ENCODE measurements around the gene MSI2. TPM values are rescaled to one million over a fixed set of nuclear protein-coding genes. Genes with fewer than 3 reads are reported as not detected.
A peak's percentile ranks its signal among the peaks of the same experiment; 100 is the strongest.

Gene MSI2
- total RNA-seq, 2 donors from 2014 or later = 65.5 to 81.0 TPM

- intact Hi-C loops (cut with DNase I, micrococcal nuclease) = no loop called here
- no peak for DNase-seq
- no peak for ATAC-seq
Measured at GRCh38 chr17:57328109-57328882, 72.0 kb downstream of the MSI2 start.

- DNase-seq (no peak), ATAC-seq (no peak)
- intact Hi-C loops (cut with DNase I, micrococcal nuclease) = no loop called here
Measured at GRCh38 chr17:57329380-57330214, 73.3 kb downstream of the MSI2 start.

GRCh38 chr17:57330587-57330986 is 74.3 kb downstream of the MSI2 start:
- intact Hi-C loops (cut with DNase I, micrococcal nuclease) = no loop called here
- no peak for ATAC-seq
- no peak for DNase-seq

GRCh38 chr17:57331423-57331822 is 75.1 kb downstream of the MSI2 start:
- ATAC-seq (no peak), DNase-seq (no peak)
- intact Hi-C loops (cut with DNase I, micrococcal nuclease) = no loop called here

- ATAC-seq = no peak
- intact Hi-C loops (cut with DNase I, micrococcal nuclease) = no loop called here
- no peak for DNase-seq
Measured at GRCh38 chr17:57332501-57332900, 76.2 kb downstream of the MSI2 start.

GRCh38 chr17:57335195-57335792 is 79.0 kb downstream of the MSI2 start:
- ATAC-seq (no peak), DNase-seq (no peak)
- intact Hi-C loops (cut with DNase I, micrococcal nuclease) = no loop called here

- no peak for ATAC-seq
- intact Hi-C loops (cut with DNase I, micrococcal nuclease) = no loop called here
Measured at GRCh38 chr17:57337390-57337789, 81.1 kb downstream of the MSI2 start.

GRCh38 chr17:57338257-57338914 is 82.1 kb downstream of the MSI2 start:
- ATAC-seq = no peak
- intact Hi-C loops (cut with DNase I, micrococcal nuclease) = no loop called here
- no peak for DNase-seq

More at GRCh38 chr17:57337390-57337789, 81.1 kb downstream of the MSI2 start:
- DNase-seq = no peak

- DNase-seq (no peak), ATAC-seq (no peak)
- intact Hi-C loops (cut with DNase I, micrococcal nuclease) = no loop called here
Measured at GRCh38 chr17:57340160-57340981, 84.0 kb downstream of the MSI2 start.

- intact Hi-C loops (cut with DNase I, micrococcal nuclease) = no loop called here
- DNase-seq (no peak), ATAC-seq (no peak)
Measured at GRCh38 chr17:57341611-57342540, 85.6 kb downstream of the MSI2 start.

GRCh38 chr17:57342963-57343589 is 86.8 kb downstream of the MSI2 start:
- intact Hi-C loops (cut with DNase I, micrococcal nuclease) = no loop called here
- DNase-seq (no peak), ATAC-seq (no peak)

- no peak for DNase-seq
- intact Hi-C loops (cut with DNase I, micrococcal nuclease) = no loop called here
Measured at GRCh38 chr17:57343717-57344116, 87.4 kb downstream of the MSI2 start.

GRCh38 chr17:57344261-57344660 is 87.9 kb downstream of the MSI2 start:
- ATAC-seq (no peak), DNase-seq (no peak)
- intact Hi-C loops (cut with DNase I, micrococcal nuclease) = no loop called here

More at GRCh38 chr17:57343717-57344116, 87.4 kb downstream of the MSI2 start:
- no peak for ATAC-seq

- ATAC-seq (no peak), DNase-seq (no peak)
- intact Hi-C loops (cut with DNase I, micrococcal nuclease) = no loop called here
Measured at GRCh38 chr17:57349541-57350247, 93.4 kb downstream of the MSI2 start.

- ATAC-seq = no peak
- DNase-seq = no peak
- intact Hi-C loops (cut with DNase I, micrococcal nuclease) = no loop called here
Measured at GRCh38 chr17:57350266-57350665, 93.9 kb downstream of the MSI2 start.

- DNase-seq (no peak), ATAC-seq (peak; percentile 26)
- intact Hi-C loops (cut with DNase I, micrococcal nuclease) = no loop called here
Measured at GRCh38 chr17:57352665-57353175, 96.4 kb downstream of the MSI2 start.

Data from left colon (tissue), 2 donors.